Stimulated activated CD8-positive, alpha-beta memory T cell treated with anti-CD3 and anti-CD28 coated beads, Interleukin-7, amount 100 ng/mL, for 24 hours (primary cell): Measurements from ENCODE around the gene TEX10.

Experiments
- DNase-seq: peaks from one replicate; pipeline ENCODE4 v3.0.0-alpha.2; 2020; ENCODE audit warnings: low read depth

Gene TEX10

GRCh38 chr9:100284247-100284646 is 68.5 kb downstream of the TEX10 start:
- no peak for DNase-seq

- no peak for DNase-seq
Measured at GRCh38 chr9:100282388-100282719, 70.4 kb downstream of the TEX10 start.

GRCh38 chr9:100281676-100282387 is 70.9 kb downstream of the TEX10 start:
- DNase-seq = no peak

DNA sequence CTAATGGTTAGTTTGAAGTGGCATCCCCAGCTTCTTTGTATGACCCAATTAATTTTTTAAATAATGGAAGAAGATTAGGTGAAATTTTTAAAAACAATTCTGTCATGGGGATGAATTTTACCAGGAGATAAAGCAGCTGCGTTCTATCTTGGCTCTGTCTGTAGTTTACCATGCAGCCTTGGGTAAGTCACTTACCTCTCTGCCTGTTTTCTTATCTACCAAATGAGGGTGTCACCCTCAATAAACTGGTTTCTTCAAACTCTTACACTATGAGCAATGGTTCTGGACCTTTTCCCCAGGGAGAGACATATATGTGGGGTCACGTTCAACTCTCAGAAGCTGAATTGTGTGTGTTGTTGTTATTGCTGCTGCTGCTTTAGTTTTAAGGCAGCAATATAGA is 71.7 kb downstream of the TEX10 start:
- DNase-seq = no peak

DNA sequence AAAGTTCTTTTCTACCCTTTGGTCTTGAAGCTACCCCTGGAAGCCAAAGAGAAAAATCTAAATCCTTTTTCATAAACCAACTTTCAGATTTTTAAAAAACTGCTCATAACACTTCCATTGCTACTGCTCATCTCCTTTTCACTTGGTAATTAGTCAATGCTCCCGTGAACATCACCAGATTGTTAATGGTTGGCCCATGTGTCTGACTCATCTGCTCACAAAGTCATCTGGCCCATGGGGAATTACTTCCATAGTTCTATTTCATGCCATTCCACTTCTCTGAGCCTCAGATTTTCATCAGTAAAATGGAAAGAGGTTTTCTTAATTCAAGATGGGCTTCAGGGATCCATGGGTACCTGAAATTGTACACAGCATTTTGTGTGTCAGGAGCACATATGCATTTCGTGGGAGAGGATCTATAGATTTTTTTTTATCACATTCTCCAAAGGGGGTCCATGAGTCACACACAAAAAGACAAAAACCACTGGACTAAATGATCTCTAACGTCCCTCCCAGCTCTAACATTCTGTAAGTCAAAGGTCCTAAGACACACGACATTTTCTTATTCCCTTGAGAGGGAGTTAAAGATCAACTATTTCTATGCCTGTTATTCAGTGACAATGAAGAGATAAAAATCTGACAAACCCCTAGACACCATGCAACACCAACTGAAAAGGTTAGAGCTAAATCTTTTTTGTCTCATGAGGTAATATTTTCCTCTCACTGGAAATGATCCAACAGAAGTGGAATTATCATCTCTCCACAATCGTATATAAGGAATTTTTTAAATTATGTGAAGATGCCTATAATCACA is 75.4 kb downstream of the TEX10 start:
- no peak for DNase-seq

- DNase-seq = no peak
Measured at GRCh38 chr9:100269656-100270055, 83.1 kb downstream of the TEX10 start.

GRCh38 chr9:100268271-100268670 is 84.5 kb downstream of the TEX10 start:
- DNase-seq = no peak

DNA sequence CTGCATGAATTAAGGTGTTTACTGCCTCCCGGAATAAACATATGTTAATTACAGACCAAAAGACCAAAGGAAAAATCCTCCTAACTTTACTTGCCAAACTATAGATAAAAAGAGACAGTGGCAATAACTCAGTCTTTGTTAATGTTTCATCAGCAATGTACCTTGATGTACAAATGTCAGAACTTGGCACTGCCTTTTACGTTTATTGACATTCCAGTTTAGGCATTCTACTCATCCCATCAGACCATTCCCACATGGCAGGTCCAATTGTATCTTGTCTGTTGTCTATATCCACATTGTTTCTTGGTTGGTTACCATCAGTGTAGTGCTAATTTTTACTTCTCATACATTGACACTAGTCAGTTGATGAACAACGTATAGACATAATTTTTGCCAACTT is 85.5 kb downstream of the TEX10 start:
- no peak for DNase-seq
